Measurements from ENCODE around the gene SCARB1. TPM values are rescaled to one million over a fixed set of nuclear protein-coding genes. Genes with fewer than 3 reads are reported as not detected.

The SCARB1 gene
- total and polyA plus RNA-seq, 2 experiments from 2014 or later = 50.4 to 90.0 TPM

- no peak for TF ChIP-seq CTCF (IDR thresholded peaks at IDR 0.05; ENCODE audit: poor library complexity)
- no peak for TF ChIP-seq EZH2 (IDR thresholded peaks at IDR 0.05; ENCODE audit: borderline replicate concordance)
- no peak for TF ChIP-seq EZH2phosphoT487 (IDR thresholded peaks at IDR 0.05; ENCODE audit: low read depth, severe bottlenecking, unreplicated experiment)
- H2AFZ ChIP-seq = no peak overlapping the region
- peak overlapping the region; percentile 74 for H3K4me2 ChIP-seq
- H4K20me1 ChIP-seq (ENCODE audit: insufficient read depth, poor library complexity, severe bottlenecking) = peaks cover 43% of the 10 kb centered on the region
- 78% methylated on average over 8 of the region's 8 CpGs for WGBS (ENCODE audit: low lambda C conversion rate, missing lambda C conversion rate)
- peaks cover 45% of the 10 kb centered on the region for H3K79me2 ChIP-seq
- DNase-seq (ENCODE audit: low spot score) = peak; percentile 30
- H3K36me3 ChIP-seq (replicated peaks; ENCODE audit: insufficient read depth, low read depth) = no peaks in the 10 kb centered on the region
- no peaks in the 10 kb centered on the region for H3K9me2 ChIP-seq (replicated peaks; ENCODE audit: insufficient read depth)
- peak overlapping the region; percentile 32 for H3K27ac ChIP-seq
- no peak overlapping the region for H3K4me3 ChIP-seq
- peaks cover 18% of the 10 kb centered on the region for H3K4me1 ChIP-seq (ENCODE audit: insufficient read depth)
- H3K27me3 ChIP-seq = no peaks in the 10 kb centered on the region
- H3K9me3 ChIP-seq (ENCODE audit: low read depth) = no peaks in the 10 kb centered on the region
Observed at GRCh38 chr12:124909831-124910560, 46.3 kb upstream of the SCARB1 start.

GRCh38 chr12:124906606-124907261 is 43.1 kb upstream of the SCARB1 start:
- H3K4me2 ChIP-seq = no peak overlapping the region
- TF ChIP-seq EZH2 (IDR thresholded peaks at IDR 0.05; ENCODE audit: borderline replicate concordance) (no peak), CTCF (IDR thresholded peaks at IDR 0.05; ENCODE audit: poor library complexity) (peak; percentile 99)
- H2AFZ ChIP-seq = no peak overlapping the region
- H3K4me1 ChIP-seq (ENCODE audit: insufficient read depth) = peaks cover 23% of the 10 kb centered on the region
- DNase-seq (ENCODE audit: low spot score) = peak; percentile 95
- no peaks in the 10 kb centered on the region for H3K9me3 ChIP-seq (ENCODE audit: low read depth)
- H3K79me2 ChIP-seq = peaks cover 30% of the 10 kb centered on the region
- H3K36me3 ChIP-seq (replicated peaks; ENCODE audit: insufficient read depth, low read depth) = no peaks in the 10 kb centered on the region
- no peaks in the 10 kb centered on the region for H3K9me2 ChIP-seq (replicated peaks; ENCODE audit: insufficient read depth)
- H3K4me3 ChIP-seq = no peak overlapping the region
- no peaks in the 10 kb centered on the region for H3K27me3 ChIP-seq
- 2% methylated on average over 2 of the region's 2 CpGs for WGBS (ENCODE audit: low lambda C conversion rate, missing lambda C conversion rate)
- H3K27ac ChIP-seq = no peak overlapping the region
- peaks cover 23% of the 10 kb centered on the region for H4K20me1 ChIP-seq (ENCODE audit: insufficient read depth, poor library complexity, severe bottlenecking)

GRCh38 chr12:124904306-124905098 is 40.8 kb upstream of the SCARB1 start:
- TF ChIP-seq EZH2phosphoT487 (IDR thresholded peaks at IDR 0.05; ENCODE audit: low read depth, severe bottlenecking, unreplicated experiment) (no peak), EZH2 (IDR thresholded peaks at IDR 0.05; ENCODE audit: borderline replicate concordance) (no peak), CTCF (IDR thresholded peaks at IDR 0.05; ENCODE audit: poor library complexity) (no peak)
- Histone ChIP-seq H4K20me1 (ENCODE audit: insufficient read depth, poor library complexity, severe bottlenecking) (peaks cover under 1% of the 10 kb centered on the region), H3K9me2 (replicated peaks; ENCODE audit: insufficient read depth) (no peaks in the 10 kb centered on the region), H3K27me3 (no peaks in the 10 kb centered on the region), H3K36me3 (replicated peaks; ENCODE audit: insufficient read depth, low read depth) (no peaks in the 10 kb centered on the region), H3K4me1 (ENCODE audit: insufficient read depth) (peaks cover 13% of the 10 kb centered on the region), H3K9me3 (ENCODE audit: low read depth) (no peaks in the 10 kb centered on the region), H3K27ac (peak overlapping the region; percentile 74), H2AFZ (no peak overlapping the region), H3K4me3 (no peak overlapping the region), H3K4me2 (peak overlapping the region; percentile 61), H3K79me2 (peaks cover 10% of the 10 kb centered on the region)
- peak; percentile 88 for DNase-seq (ENCODE audit: low spot score)
- WGBS (ENCODE audit: low lambda C conversion rate, missing lambda C conversion rate) = 28% methylated on average over 15 of the region's 15 CpGs
